Keratinocyte (primary cell): Measurements from ENCODE around the gene MYH10. TPM values are rescaled to one million over a fixed set of nuclear protein-coding genes. Genes with fewer than 3 reads are reported as not detected.

Experiments used
- DNase-seq: peaks from one replicate; pipeline ENCODE4 v3.0.0-alpha.2; 2011; ENCODE audit warnings: low read depth, missing footprints, low spot score
- FAIRE-seq: peaks from 2 replicates; lab custom pipeline; 2011; peaks lifted over from hg19 to GRCh38; lab: Jason Lieb, UNC
- H2AFZ ChIP-seq: 2 replicates; pipeline ENCODE4 v1.6.0; 2012; ENCODE audit warnings: low read length, control low read depth, inconsistent platforms; ENCODE audit not compliant: control insufficient read depth
- H3K27ac ChIP-seq: 2 replicates; pipeline ENCODE4 v1.5.1; 2011; ENCODE audit warnings: low read length; ENCODE audit not compliant: control insufficient read depth, insufficient read depth
- H3K27me3 ChIP-seq: 3 replicates; pipeline ENCODE4 v1.6.0; 2011; ENCODE audit warnings: low read length; ENCODE audit not compliant: control insufficient read depth, insufficient read depth; ENCODE audit errors: extremely low read depth
- H3K36me3 ChIP-seq, 2 experiments: 2 replicates in 1 of 2; 3 replicates in 1 of 2; pipeline ENCODE4 v1.5.1; 2011; ENCODE audit warnings: low read length in 2 of 2, mild to moderate bottlenecking in 1 of 2; ENCODE audit not compliant: control insufficient read depth in 2 of 2, insufficient read depth in 2 of 2; ENCODE audit errors: extremely low read depth in 1 of 2
- H3K4me1 ChIP-seq: 3 replicates; pipeline ENCODE4 v1.5.1; 2011; ENCODE audit warnings: low read length; ENCODE audit not compliant: control insufficient read depth, insufficient read depth; ENCODE audit errors: extremely low read depth
- H3K4me2 ChIP-seq: 3 replicates; pipeline ENCODE4 v1.6.0; 2011; ENCODE audit warnings: low read depth, low read length; ENCODE audit not compliant: control insufficient read depth, insufficient read depth; ENCODE audit errors: extremely low read depth
- H3K4me3 ChIP-seq, 3 experiments: fragments of 200-600 bp in 1 of 3; sonication (generic) in 1 of 3; 2 replicates in 2 of 3; 3 replicates in 1 of 3; pipeline ENCODE4 v1.5.1; 2011 to 2016; ENCODE audit warnings: low read length in 3 of 3, mild to moderate bottlenecking in 3 of 3, control low read depth in 2 of 3, inconsistent platforms in 1 of 3, low read depth in 1 of 3, mixed read lengths in 1 of 3, mixed run types in 1 of 3, moderate library complexity in 1 of 3; ENCODE audit not compliant: control insufficient read depth in 2 of 3, insufficient read depth in 2 of 3; ENCODE audit errors: extremely low read depth in 1 of 3
- H3K79me2 ChIP-seq: 2 replicates; pipeline ENCODE4 v1.6.0; 2012; ENCODE audit warnings: low read length; ENCODE audit not compliant: control insufficient read depth, insufficient read depth
- H3K9ac ChIP-seq: 3 replicates; pipeline ENCODE4 v1.6.0; 2011; ENCODE audit warnings: low read length; ENCODE audit not compliant: control insufficient read depth, insufficient read depth; ENCODE audit errors: extremely low read depth
- H3K9me1 ChIP-seq: 3 replicates; pipeline ENCODE4 v1.6.0; 2011; ENCODE audit warnings: low read length; ENCODE audit not compliant: control insufficient read depth, insufficient read depth; ENCODE audit errors: extremely low read depth
- H3K9me3 ChIP-seq: 2 replicates; pipeline ENCODE4 v1.5.1; 2012; ENCODE audit warnings: low read depth, low read length; ENCODE audit not compliant: control insufficient read depth
- H4K20me1 ChIP-seq: 3 replicates; pipeline ENCODE4 v1.6.0; 2011; ENCODE audit warnings: low read length; ENCODE audit not compliant: control insufficient read depth, insufficient read depth; ENCODE audit errors: extremely low read depth
- CTCF ChIP-seq, 3 experiments: IDR thresholded peaks in 1 of 3; conservative IDR thresholded peaks in 1 of 3; optimal IDR thresholded peaks in 1 of 3; 2 replicates in 2 of 3; 3 replicates in 1 of 3; pipeline versions ENCODE3 to v1.5.1; 2011; ENCODE audit warnings: low read length in 3 of 3, mild to moderate bottlenecking in 3 of 3, moderate library complexity in 2 of 3, control low read depth in 1 of 3, inconsistent platforms in 1 of 3; ENCODE audit not compliant: insufficient read depth in 2 of 3; ENCODE audit errors: extremely low read depth in 1 of 3
- EZH2 ChIP-seq: IDR thresholded peaks from one replicate; pipeline ENCODE4 v1.6.1; 2012; ENCODE audit warnings: inconsistent platforms, mild to moderate bottlenecking, low read length, moderate library complexity
- dilution Hi-C: fragments of 300-500 bp; cut with MboI; formaldehyde crosslinking; loops from one replicate; pipeline ENCODE4 v1.7.0; 2020; ENCODE audit warnings: low sequenced_read_pairs; ENCODE audit not compliant: extremely low pct_ligation_motif_present
- polyA plus RNA-seq, 5 experiments: library from polyadenylated mRNA; depleted of rRNA in 3 of 5; stranded (reverse) in 3 of 5; stranded (forward) in 1 of 5; unstranded in 1 of 5; fragments of >200 nt; gene quantifications; 1 replicate in 1 of 5; 2 replicates in 3 of 5; 3 replicates in 1 of 5; pipeline versions ENCODE4 v1.2.1 to v1.2.3, GENCODE V29; 2011 to 2012; ENCODE audit warnings: missing spikeins in 2 of 5, low read depth in 1 of 5, low replicate concordance in 1 of 5

MYH10 gene
- polyA plus RNA-seq, 1 donor (not counting 4 experiments of a cell fraction or from before 2014, with no cell fraction given), result 21.2 TPM

DNA sequence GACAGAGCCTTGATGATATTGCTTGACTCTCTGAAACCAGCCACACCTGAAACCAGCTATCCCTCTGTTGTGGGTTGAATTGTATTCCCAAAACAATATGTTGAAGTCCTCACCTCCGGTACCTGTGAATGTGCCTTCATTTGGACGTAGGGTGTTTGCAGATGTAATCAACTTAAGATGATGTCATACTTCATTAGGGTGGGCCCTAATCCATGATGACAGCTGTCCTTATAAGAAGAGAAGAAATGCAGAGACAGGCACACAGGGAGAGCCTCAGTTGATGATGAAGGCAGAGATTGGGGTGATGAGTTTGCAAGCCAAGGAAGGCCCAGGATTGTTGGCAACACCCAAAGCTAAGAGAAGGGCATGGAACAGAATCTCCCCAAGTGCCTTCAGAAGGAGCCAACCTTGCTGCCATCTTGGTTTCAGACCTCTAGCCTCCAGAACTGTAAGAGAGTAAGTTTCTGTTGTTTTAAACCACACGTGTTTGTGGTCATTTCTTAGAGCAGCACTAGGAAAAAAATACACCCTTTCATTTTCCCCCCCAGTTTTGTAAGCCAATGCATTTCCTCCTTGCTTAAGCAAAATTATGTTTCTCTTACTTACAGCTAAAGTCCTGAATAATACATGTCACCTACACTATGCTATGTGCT lies 29.4 kb upstream of the MYH10 start:
- no peak for TF ChIP-seq CTCF (optimal IDR thresholded peaks at IDR 0.05 in 1 of 3, IDR thresholded peaks at IDR 0.05 in 1 of 3, conservative IDR thresholded peaks at IDR 0.05 in 1 of 3; ENCODE audit: extremely low read depth in 1 of 3, insufficient read depth in 2 of 3, low read length in 3 of 3)
- H4K20me1 ChIP-seq, result no peaks in the 10 kb centered on the region
- H3K36me3 ChIP-seq, result no peaks in the 10 kb centered on the region
- H3K4me2 ChIP-seq, result no peak overlapping the region
- no peaks in the 10 kb centered on the region for H3K79me2 ChIP-seq
- FAIRE-seq (no peak), DNase-seq (no peak)
- no peak overlapping the region for H3K4me3 ChIP-seq
- dilution Hi-C loops, result no loop called here
- no peaks in the 10 kb centered on the region for H3K27me3 ChIP-seq
- no peak overlapping the region for H3K9ac ChIP-seq
- no peaks in the 10 kb centered on the region for H3K9me3 ChIP-seq
- no peaks in the 10 kb centered on the region for H3K9me1 ChIP-seq
- H3K27ac ChIP-seq, result no peak overlapping the region
- H2AFZ ChIP-seq, result no peak overlapping the region
- H3K4me1 ChIP-seq, result no peaks in the 10 kb centered on the region

DNA sequence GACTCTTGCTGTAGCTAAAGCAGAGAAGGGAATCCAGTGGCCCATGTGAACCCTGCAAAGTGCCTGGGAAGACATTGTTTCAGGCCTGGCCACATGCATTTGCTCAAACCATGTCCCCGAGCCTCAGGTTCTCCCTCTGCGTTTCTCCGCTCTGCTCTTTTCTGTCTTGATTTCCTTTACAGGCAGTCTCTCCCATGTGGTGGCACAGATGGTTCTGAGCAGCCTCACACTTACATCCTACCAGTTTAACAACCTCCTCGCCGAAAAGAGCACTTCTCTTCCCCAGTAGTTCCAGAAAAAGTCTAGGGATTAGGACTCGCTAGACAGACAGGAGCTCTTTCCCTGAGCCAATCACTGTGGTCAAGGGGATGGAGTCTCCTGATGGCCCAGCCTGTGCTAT lies 28.3 kb upstream of the MYH10 start:
- DNase-seq (no peak), FAIRE-seq (no peak)
- H3K4me2 ChIP-seq, result no peak overlapping the region
- H3K9me3 ChIP-seq, result no peaks in the 10 kb centered on the region
- no peak overlapping the region for H2AFZ ChIP-seq
- no peaks in the 10 kb centered on the region for H3K27me3 ChIP-seq
- no peaks in the 10 kb centered on the region for H3K9me1 ChIP-seq
- no peak overlapping the region for H3K27ac ChIP-seq
- H3K36me3 ChIP-seq, result no peaks in the 10 kb centered on the region
- no peaks in the 10 kb centered on the region for H4K20me1 ChIP-seq
- no peaks in the 10 kb centered on the region for H3K4me1 ChIP-seq
- no peak overlapping the region for H3K4me3 ChIP-seq
- no peak for TF ChIP-seq CTCF (optimal IDR thresholded peaks at IDR 0.05 in 1 of 3, IDR thresholded peaks at IDR 0.05 in 1 of 3, conservative IDR thresholded peaks at IDR 0.05 in 1 of 3; ENCODE audit: extremely low read depth in 1 of 3, insufficient read depth in 2 of 3, low read length in 3 of 3)
- TF ChIP-seq EZH2, result no peak
- no peaks in the 10 kb centered on the region for H3K79me2 ChIP-seq
- dilution Hi-C loops, result no loop called here
- no peak overlapping the region for H3K9ac ChIP-seq
